ENCODE data around the gene TRIM40.

Gene TRIM40

GRCh38 chr6:30135757-30136156 is at the start of gene TRIM40:
TRIM40 (plus strand) TSS chr6:30136140; CDS start chr6:30137037, 897 bp downstream.
- DNase-seq (ENCODE audit: low spot score), result no peak

GRCh38 chr6:30087876-30088275 is 48.1 kb upstream of the TRIM40 start:
- no peak for DNase-seq (ENCODE audit: low spot score)

- no peak for DNase-seq (ENCODE audit: low spot score)
Observed at GRCh38 chr6:30091577-30092381, 44.2 kb upstream of the TRIM40 start.

- DNase-seq (ENCODE audit: low spot score), result no peak
Observed at GRCh38 chr6:30092852-30093543, 42.9 kb upstream of the TRIM40 start.

GRCh38 chr6:30093951-30094661 is 41.8 kb upstream of the TRIM40 start:
- no peak for DNase-seq (ENCODE audit: low spot score)

- DNase-seq (ENCODE audit: low spot score), result no peak
Observed at GRCh38 chr6:30096829-30097228, 39.1 kb upstream of the TRIM40 start.

GRCh38 chr6:30097902-30098768 is 37.8 kb upstream of the TRIM40 start:
- DNase-seq (ENCODE audit: low spot score), result no peak

- DNase-seq (ENCODE audit: low spot score), result no peak
Observed at GRCh38 chr6:30100154-30100553, 35.8 kb upstream of the TRIM40 start.

- peak; percentile 22 for DNase-seq (ENCODE audit: low spot score)
Observed at GRCh38 chr6:30100585-30101443, 35.1 kb upstream of the TRIM40 start.

GRCh38 chr6:30101444-30102413 is 34.2 kb upstream of the TRIM40 start:
- peak; percentile 75 for DNase-seq (ENCODE audit: low spot score)

- no peak for DNase-seq (ENCODE audit: low spot score)
Observed at GRCh38 chr6:30102414-30102969, 33.4 kb upstream of the TRIM40 start.

GRCh38 chr6:30102970-30103871 is 32.7 kb upstream of the TRIM40 start:
- peak; percentile 70 for DNase-seq (ENCODE audit: low spot score)

GRCh38 chr6:30103872-30104179 is 32.1 kb upstream of the TRIM40 start:
- DNase-seq (ENCODE audit: low spot score), result no peak

GRCh38 chr6:30104661-30105060 is 31.3 kb upstream of the TRIM40 start:
- no peak for DNase-seq (ENCODE audit: low spot score)

- no peak for DNase-seq (ENCODE audit: low spot score)
Observed at GRCh38 chr6:30111266-30111856, 24.6 kb upstream of the TRIM40 start.

GRCh38 chr6:30112402-30112994 is 23.4 kb upstream of the TRIM40 start:
- DNase-seq (ENCODE audit: low spot score), result no peak

- DNase-seq (ENCODE audit: low spot score), result no peak
Observed at GRCh38 chr6:30113003-30113759, 22.8 kb upstream of the TRIM40 start, which contains the start of gene TRIM31. TRIM31 (minus strand) TSS chr6:30113090; CDS start chr6:30112805, 285 bp downstream.
